Stimulated activated CD8-positive, alpha-beta memory T cell treated with anti-CD3 and anti-CD28 coated beads, Interleukin-7, amount 100 ng/mL, for 1 hour (primary cell): ENCODE data around the gene MLN.
A peak's percentile ranks its signal among the peaks of the same experiment; 100 is the strongest.

Source experiments
- DNase-seq, 2 donors: peaks; one replicate each; pipeline ENCODE4 v3.0.0-alpha.2; 2020; ENCODE audit warnings: low read depth in 2 of 2

Gene MLN

DNA sequence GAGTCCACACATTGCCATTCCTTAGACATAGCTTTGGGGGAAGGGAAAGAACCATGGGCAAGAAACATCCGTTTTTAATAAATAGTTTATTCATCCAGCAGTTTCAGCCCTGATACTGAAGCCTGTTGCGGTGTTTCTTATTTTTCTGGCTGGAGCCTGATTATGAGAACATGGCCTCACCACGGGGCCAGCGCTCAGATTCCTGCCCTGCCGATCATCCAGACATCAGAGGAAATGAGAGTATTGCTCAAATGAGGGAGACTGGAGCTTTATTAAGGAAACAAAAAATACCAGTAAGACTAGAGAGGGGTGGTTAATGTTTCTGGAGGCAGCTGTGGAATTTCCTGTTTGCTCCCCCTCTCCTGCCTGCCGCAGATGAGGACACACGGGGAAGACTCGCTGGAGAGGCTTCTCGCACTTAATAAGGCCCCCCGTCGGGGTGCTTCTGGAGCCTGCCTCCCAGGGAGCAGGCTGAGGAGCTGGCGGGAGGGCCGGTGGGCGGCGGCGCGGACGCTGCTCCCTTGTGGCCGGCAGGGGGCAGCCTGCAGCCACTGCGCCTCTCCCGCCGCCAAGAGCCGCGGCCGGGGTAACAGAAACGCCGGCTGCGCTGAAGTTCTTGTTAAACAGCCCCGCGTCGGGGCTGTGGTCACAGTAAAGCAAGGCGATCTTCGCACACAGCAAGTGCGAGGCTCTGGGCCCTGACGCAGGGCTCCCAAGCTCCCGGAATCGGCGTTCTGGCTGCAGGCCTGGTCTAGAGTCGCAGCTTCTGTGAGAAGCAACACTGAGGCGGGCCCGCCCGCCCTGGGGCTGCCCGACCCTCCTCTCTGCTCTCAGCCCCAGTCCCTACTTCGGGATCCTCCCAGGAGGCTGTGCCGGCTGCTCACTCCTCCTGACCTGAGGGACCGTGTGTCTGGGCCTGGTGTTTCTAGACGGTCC lies 32.4 kb downstream of the MLN start:
- peak; percentile 23 to 31 for DNase-seq

DNA sequence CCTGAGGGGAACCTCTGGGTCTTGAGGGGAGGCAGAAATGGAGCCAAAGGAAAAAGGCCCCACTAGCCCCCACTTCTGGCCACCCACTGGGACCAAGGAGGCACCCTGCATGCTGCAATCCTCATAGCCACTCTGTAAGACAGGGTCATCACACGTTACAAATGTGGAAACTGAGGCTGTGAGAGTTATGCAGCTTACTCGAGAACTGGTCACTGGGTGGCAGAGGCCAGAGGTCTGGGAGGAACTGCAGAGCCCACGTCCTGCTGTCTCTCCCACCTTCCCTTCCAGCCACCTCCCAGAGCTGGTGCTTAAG lies 33.0 kb downstream of the MLN start:
- DNase-seq = no peak

DNA sequence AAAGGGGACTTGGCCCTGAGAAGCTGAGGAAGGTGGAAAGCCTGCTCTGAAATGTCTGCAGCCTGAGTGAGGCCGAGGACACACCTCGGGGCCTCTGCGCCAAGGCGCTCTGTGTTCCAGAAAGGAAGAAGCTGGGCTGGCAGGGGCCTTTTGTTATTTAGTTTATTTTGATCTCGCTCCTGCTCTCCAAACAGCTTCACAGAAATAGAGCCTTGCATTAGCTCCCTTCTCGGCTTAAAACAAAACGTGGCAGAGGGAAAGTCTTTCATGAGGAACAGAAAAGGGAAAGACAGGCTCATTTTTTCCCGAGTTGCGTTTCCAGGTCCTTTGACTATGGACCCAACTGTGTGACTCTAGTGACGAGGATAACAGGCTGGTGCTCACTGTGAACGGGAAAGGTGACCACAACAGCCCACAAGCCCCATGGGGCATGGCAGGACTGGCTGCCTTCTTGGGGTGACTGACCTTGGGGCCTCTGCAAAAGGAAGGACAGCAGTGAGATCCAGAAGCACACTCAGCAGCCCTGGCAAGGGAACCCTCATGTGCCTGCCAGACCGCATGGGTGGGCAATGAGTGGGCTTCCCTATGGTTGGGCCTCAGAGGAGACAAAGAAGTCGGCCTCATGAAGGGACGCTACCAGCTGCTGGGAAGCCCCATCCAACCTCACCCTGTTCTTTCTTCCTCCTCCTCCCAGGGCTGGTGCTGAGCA lies 33.5 kb downstream of the MLN start:
- DNase-seq = no peak

DNA sequence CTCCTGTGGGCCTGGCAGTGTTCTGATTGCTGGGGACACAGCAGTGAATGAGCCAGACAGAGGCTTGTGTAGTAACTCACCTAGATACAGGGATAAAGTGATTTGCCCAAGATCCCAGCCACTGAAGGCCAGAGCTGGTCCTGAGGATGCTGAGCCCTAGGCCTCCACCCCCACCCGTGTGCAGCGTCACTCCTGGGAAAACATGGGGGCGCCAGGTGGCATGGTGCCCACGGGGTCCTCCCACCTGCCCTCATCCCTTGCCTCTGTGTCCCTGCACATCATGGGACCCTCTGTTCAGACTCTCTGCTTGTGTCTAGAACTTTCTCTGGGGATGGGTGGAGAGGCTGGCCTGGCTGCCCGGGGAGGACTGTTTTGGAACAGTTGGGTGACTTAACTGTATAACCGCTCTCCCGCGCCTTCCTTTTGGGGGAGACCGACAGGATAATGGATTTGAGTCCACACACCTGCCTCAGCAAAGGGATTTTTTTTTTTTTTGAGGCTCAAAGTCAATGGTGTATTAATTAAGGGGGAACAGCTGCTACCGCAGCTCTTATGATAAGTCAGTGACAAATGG lies 34.5 kb downstream of the MLN start:
- DNase-seq = no peak

DNA sequence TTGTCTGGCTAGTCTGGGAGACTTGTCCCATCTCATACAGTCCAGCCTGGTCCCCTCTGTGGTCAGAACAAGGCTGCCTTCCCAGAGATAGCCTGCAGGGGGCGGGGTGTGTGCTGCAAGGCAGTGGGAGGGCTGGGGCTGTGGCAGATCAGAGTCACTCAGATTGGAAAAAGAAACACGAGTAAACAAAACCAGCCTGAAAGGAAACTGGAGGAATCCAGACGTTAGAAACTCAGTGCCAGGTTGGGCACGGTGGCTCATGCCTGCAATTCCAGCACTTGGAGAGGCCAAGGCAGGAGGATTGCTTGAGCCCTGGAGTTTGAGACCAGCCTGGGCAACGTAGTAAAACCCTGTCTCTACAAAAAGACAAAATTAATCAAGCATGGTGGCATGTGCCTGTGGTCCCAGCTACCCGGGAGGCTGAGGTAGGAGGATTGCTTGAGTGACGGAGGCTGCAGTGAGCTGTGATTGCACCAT lies 35.1 kb downstream of the MLN start:
- DNase-seq = peak; percentile 45 to 57

DNA sequence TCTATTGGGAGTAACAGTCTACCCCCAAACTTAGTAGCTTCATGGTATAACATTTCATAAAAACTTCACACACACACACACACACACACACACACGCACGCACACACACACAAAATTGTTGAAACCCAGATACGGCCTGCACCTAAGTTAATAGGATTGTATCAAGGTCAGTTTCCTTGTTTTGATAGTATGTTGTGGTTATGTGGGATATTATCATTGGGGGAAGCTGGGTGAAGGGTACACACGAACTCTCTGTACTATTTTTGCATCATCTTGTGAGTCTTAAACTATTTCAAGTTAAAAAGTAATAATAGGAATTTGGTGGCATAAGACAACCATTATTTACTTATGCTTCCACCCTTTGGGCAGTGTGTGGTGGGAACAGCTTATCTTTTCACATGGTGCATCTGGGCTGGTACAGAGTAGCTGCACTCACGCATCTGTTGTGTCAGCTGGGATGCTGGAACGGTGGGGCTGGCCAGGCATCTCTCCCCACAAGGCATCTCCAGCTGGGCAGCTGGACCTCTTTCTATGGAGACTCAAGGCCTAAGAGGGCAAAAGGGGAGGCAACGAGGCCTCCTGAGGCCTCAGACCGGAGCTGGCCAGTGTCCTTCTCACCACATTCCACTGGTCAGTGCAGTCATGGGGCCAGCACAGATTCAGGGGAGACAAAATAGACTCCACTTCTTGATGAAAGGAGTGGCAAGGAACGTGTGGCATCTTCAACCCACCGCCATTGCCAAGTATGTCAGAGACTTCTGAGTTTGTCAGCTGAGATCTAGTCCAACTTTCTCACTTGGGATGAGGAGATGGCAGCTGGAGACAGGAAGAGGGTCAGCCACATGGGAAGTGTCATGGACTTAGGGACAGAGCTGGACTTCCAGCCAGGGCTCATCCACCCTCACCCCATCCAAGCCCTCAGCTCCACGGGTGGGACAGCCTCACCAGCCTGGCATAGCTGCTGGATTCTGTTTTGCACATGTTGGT lies 36.6 kb downstream of the MLN start:
- DNase-seq = no peak

DNA sequence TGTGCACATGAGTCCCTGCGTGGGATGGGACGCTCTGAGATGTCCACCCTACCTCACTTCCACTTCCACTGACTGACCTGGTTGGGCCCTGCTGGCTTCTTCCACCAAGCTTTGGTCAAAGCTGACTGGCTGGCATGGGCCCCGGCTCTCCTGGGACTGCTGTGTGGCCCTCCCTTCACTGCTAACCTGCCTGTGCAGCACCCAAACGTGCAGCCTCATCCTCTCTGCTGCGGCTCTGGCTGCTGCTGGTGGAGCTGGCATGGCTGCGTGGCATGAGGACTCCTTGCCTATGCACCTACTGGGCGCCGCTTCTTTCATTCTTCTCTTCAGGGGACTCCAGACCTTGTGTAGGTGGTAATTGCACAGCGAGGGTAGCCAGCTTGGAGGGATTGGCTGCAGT lies 38.4 kb downstream of the MLN start:
- DNase-seq = no peak

DNA sequence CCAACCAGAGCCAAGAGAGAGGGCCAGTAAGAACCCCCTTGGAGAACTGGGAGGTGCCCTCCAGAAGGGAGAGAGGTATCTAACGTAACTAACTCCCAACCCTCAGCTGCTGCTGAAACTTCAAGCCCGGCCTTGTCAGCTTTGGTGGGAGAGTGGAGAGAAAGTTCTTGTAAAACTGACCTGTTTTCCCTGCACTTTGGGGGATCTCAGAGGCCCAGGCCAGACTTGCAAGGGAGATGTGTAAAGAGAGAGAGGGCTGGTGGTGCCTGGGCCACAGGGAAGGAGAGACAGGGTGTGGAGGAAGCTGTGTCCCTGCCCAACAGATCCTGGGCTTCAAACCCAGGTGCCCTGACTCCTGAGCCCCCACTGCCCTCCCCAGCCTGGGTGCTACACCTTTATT lies 39.8 kb downstream of the MLN start:
- no peak for DNase-seq

DNA sequence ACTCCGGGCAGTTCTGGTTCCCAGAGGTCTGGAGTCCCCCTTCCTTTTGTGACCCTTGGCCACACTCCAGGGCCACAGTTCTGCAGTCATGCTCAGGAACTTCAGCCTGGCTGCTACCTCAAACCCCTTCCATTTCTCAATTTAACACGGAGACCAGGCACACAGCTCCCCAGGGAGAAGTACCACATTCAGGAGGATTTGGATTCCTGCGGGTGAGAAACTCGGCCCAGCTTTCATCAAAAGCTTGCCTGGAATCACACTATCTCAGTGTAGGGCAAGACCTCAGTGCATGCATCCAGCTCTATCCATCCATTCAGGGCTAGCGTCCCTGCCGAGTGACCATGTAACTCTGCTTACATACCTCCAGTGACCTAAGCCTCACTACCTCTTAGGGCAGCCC lies 40.3 kb downstream of the MLN start:
- DNase-seq = no peak

DNA sequence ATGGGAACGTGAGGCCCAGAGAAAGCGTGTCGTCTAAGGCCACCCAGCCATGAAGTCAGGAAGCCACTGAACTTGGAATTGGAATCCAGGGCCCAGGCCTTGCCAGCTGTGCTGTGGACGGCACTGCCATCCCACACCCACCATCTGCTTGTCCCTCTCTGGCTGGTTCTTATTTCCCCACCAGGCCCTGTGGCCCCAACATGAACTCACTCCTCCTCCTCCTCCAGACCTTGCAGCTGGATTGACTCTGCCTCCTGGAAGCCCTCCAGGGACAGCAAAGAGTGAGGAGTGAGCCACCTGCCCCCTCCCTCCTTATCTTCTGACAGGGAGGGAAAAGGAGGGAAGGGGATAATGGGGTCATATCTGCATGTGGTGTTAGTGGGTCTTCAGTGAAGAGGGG lies 41.1 kb downstream of the MLN start:
- DNase-seq = no peak

DNA sequence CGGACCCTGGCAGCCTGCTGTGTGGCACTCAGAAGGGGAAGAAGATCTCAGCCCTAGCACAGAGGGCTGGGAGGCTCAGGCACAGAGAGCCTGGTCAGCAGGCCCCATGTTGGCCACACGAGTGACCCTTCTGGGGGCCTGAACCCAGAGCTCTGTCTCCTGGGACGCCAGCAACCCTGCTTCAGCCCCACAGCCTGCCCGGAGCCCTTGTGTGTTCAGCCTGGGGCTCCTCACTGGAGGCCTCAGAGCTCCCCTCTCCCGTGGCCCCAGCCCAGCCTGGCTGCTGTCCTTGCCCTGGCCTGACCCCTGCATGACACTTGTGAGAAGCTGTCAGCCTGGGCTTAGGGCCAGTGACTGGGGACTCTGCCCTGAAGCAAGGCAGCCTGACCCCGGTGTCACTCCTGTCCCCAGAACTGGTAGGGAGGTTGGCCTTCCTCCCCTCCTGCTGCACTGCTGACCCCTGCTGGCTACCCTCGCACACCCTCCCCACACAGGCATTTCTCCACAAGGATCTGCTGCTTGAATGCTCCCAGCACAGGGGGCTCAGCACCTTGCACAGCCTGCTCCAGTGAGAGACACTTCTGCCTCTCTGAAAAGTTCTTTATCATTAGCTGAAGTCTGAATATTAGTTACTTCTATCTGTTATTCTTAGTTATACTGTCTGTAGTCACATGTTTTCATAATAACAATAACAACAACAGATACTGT lies 41.7 kb downstream of the MLN start:
- DNase-seq = no peak

DNA sequence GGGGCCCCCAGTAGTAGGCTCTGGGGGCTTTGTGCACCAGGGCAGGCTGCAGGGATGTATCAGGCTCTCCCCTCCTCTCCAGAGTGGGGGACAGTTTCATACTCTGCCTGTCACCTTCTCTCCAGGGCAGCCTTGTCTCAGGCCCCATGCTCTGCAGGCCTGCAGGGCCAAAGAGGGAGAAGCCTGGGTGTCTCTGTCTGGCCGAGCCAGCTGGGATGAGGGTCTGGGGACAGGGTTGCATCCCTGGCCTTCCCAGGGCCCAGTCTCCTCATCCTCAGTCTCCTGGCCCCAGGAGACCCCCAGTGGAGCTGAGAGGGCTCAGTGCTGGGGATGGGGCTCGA lies 42.3 kb downstream of the MLN start:
- no peak for DNase-seq

DNA sequence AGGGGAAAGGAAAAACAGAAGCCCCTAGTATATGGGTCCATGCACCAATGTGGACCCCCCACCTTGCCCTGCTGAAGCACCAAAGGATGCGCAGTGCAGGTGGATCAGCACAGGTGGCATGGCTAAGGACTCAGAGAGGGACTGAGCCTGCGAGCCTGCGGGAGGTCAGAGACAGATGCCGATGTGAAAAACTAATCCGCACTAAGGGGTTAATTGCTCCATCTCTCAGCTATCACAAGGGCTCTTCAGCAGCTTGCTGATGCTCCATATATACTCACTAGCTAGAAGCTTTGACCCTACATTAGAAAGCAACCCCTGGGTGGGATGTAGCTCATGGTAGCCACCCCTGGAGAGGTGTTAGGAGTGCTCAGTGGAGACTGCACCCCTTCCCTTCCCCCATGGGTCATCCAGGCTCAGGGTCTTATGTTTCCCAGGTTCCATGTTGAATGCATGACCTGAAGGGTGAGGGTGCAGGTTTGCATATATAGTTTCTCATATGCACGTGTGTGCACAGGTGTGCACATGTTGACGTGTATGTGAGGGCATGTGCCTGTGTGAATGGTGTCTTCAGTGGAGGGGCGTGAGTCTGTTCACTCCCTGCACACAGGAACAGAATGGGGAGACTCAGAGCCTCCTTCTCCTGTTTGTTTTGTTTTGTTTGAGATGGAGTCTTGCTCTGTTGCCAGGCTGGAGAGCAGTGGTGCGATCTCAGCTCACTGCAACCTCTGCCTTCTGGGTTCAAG lies 43.7 kb downstream of the MLN start:
- no peak for DNase-seq

DNA sequence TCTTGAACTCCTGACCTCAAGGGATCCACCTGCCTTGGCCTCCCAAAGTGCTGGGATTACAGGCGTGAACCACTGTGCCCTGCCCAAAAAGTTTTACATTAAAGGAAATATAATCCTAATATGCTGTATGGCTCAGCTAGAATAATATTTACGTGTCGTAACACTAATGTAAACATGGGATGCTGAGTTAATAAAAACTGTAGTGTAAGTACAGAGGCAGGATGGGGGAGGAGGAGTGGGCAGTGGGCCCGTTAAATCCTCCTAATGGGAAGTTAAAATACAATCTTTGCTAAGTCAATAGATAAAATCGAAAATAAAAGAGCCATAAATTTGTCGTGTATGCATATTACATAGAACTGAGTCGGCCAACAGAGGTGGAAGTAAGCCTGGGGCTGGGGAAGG lies 45.0 kb downstream of the MLN start:
- DNase-seq = no peak

DNA sequence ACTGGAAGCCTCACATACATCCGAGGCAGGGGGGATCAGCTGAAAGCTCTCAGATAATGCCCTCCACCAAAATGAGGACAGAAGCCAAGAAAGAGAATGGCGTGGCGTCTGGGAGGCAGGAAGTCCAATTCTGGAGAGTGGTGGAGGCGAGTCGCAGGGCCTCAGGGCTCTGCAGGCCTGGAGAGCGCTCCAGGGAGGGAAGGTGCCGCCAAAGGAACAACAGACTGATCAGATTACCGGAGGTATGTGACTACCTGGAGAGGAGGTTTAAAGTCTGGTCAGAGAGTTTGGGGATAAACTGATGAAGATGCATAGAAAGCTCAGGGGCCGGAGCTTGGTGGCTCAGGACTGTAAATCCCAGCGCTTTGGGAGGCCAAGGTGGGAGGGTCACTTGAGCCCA lies 45.9 kb downstream of the MLN start:
- DNase-seq = no peak

DNA sequence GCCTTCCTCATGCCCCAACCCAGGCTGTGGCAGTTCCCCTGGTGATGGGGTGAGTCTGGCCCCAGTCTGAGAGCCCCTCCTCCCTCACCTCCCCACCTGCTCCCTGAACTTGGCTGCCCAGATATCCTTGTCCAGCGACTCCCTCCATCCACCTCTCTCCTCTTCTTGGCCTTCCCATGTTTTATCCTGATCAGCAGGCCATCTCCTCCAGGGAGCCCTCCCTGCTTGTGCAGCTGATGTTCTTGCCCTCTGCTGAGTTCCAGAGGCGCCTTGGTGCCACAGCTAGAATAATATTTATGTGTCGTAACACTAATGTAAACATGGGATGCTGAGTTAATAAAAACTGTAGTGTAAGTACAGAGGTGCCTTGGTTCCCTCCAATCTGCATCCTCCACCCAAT lies 46.7 kb downstream of the MLN start:
- no peak for DNase-seq

DNA sequence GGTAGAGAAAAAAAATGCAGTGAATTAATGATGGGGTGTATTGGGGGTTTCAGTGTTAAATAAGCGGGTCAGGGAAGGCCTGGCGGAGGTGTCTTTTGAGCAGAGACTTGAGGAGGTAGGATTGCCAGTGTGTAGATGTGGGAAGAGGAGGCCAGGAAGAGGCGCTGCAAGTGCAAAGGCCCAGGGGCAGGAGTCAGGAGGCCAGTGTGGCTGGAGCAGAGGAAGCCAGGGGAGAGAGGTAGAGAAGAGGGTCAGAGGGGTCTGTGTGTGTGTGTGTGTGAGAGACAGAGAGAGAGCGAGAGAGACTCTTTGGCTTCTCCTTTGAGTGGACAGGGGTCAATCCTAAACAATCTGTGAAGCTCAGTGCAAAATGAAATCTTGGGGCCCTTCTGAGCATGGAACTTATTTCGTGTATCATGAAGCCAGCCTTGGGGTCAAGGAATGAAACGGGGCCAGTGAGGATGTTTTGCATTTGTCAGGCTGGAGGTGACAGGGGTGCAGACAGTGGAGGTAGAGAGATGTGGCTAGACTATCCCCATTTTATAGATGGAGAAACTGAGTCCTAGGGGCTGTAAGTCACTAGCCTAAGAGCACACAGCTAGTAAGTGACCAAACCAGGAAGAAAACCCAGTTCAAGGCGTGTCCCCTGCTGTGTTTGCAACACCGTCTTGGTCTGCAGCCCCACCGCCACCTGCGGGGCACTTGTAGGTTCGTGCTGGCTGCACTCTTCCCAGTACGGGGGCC lies 47.4 kb downstream of the MLN start:
- DNase-seq = no peak

DNA sequence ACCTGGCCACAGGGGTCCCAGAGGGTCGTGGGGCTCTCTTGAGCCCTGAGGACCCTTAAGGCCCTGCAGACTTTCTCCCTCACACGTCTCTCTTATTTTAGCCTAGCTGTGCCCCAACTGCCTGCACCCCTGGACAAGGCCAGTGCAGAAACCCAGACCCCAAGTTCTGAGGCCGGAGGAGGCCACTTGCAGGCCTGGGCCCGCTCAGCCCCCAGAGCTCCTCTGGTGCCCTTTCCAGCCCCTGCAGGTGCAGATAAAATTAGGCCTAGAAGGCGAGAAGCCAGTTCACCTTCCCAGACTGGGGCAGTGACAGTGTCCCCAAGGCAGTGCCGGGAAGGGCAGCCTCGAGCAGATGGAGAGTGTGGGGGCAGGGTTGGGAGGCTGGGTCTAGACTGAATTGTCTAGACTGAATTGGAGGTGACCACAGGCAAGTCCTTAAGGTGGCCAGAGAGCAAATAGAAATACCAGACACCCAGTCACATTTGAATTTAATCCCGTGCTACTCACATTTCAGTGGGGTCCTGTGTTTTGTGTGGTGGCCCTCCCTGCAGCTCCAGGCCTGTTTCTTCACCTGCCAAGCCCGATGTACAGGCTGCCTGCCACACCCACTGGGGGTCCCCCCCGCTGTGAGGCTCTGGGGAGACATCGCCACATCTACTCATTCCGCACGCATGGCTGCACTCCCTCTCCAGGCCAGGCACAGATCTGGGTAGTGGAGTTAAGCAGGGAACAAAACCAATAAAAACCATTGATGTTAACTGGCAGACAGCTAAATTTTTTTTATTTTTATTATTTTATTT lies 48.5 kb downstream of the MLN start:
- DNase-seq = no peak

DNA sequence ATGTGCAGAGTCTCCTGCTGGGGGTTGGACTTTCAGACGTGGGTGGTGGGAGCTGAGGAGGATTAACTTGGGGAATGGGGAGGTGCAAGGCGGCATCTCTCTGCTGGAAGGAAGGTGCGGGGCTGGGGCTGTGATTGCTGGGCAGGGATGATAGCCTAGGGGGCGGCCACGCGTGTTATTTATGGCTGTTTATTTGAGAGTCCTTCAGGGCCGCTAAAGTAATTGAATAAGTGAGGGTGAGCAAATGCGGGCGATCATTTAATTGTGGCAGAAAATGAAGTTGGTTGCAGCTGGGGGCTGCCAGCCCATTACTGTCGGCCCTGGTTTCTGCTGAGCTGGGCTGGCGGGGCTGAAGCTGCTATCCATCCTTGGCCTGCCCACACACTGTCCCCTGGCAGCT lies 49.6 kb downstream of the MLN start:
- no peak for DNase-seq
